Chondrocyte (in vitro differentiated cells): ENCODE results near the gene RCL1. TPM values are rescaled to one million over a fixed set of nuclear protein-coding genes. Genes with fewer than 3 reads are reported as not detected.

Source experiments
- DNase-seq: peaks from one replicate; pipeline ENCODE4 v3.0.0; 2021; ENCODE audit warnings: mixed read lengths, low spot score
- H3K27ac Mint-ChIP-seq: one replicate; pipeline ENCODE4 v1.8.0; 2021; ENCODE audit warnings: mild to moderate bottlenecking, moderate library complexity, mixed read lengths; ENCODE audit not compliant: unreplicated experiment
- H3K27me3 Mint-ChIP-seq: 2 replicates; pipeline ENCODE4 v1.8.0; 2021; ENCODE audit warnings: low read depth, mixed read lengths
- H3K36me3 Mint-ChIP-seq: 2 replicates; pipeline ENCODE4 v1.8.0; 2021; ENCODE audit warnings: low read depth, mixed read lengths
- H3K4me1 Mint-ChIP-seq: 2 replicates; pipeline ENCODE4 v1.8.0; 2021; ENCODE audit warnings: low read depth, mild to moderate bottlenecking, mixed read lengths
- H3K4me3 Mint-ChIP-seq: one replicate; pipeline ENCODE4 v1.8.0; 2021; ENCODE audit warnings: mild to moderate bottlenecking, moderate library complexity, mixed read lengths; ENCODE audit not compliant: unreplicated experiment
- H3K9me3 Mint-ChIP-seq: 2 replicates; pipeline ENCODE4 v1.8.0; 2021; ENCODE audit warnings: low read depth, mixed read lengths
- CTCF ChIP-seq: fragments of 200-600 bp; sonication (generic); IDR thresholded peaks from 2 replicates; pipeline ENCODE4 v1.5.0; 2021; ENCODE audit warnings: antibody characterized with exemption, mild to moderate bottlenecking, moderate library complexity
- total RNA-seq: library from RNA; stranded (reverse); gene quantifications from 3 replicates; pipeline ENCODE4 v1.2.1, GENCODE V29; 2021

RCL1 gene
- total RNA-seq, 1 donor from 2014 or later = 8.6 TPM

GRCh38 chr9:4797854-4798150 lies 5.1 kb downstream of the RCL1 start:
- TF ChIP-seq CTCF = no peak
- no peak overlapping the region for H3K27ac Mint-ChIP-seq
- peaks cover 19% of the 10 kb centered on the region for H3K4me1 Mint-ChIP-seq
- DNase-seq = no peak
- no peak overlapping the region for H3K4me3 Mint-ChIP-seq
- no peaks in the 10 kb centered on the region for H3K27me3 Mint-ChIP-seq
- no peaks in the 10 kb centered on the region for H3K36me3 Mint-ChIP-seq
- no peaks in the 10 kb centered on the region for H3K9me3 Mint-ChIP-seq

- H3K27me3 Mint-ChIP-seq = no peaks in the 10 kb centered on the region
- DNase-seq = no peak
- H3K4me1 Mint-ChIP-seq = peaks cover 19% of the 10 kb centered on the region
- no peaks in the 10 kb centered on the region for H3K36me3 Mint-ChIP-seq
- no peak overlapping the region for H3K27ac Mint-ChIP-seq
- no peak for TF ChIP-seq CTCF
- H3K9me3 Mint-ChIP-seq = no peaks in the 10 kb centered on the region
- H3K4me3 Mint-ChIP-seq = no peak overlapping the region
These were observed 5.7 kb downstream of the RCL1 start for GRCh38 chr9:4798281-4799032.

GRCh38 chr9:4799033-4799430 lies 6.3 kb downstream of the RCL1 start:
- no peak for DNase-seq
- TF ChIP-seq CTCF = no peak
- H3K27me3 Mint-ChIP-seq = no peaks in the 10 kb centered on the region
- H3K9me3 Mint-ChIP-seq = no peaks in the 10 kb centered on the region
- no peak overlapping the region for H3K4me3 Mint-ChIP-seq
- no peak overlapping the region for H3K27ac Mint-ChIP-seq
- H3K4me1 Mint-ChIP-seq = peaks cover 14% of the 10 kb centered on the region
- H3K36me3 Mint-ChIP-seq = no peaks in the 10 kb centered on the region

GRCh38 chr9:4799775-4800174 lies 7.0 kb downstream of the RCL1 start:
- H3K27me3 Mint-ChIP-seq = no peaks in the 10 kb centered on the region
- H3K4me1 Mint-ChIP-seq = peaks cover 6% of the 10 kb centered on the region
- H3K4me3 Mint-ChIP-seq = no peak overlapping the region

GRCh38 chr9:4801156-4801555 lies 8.4 kb downstream of the RCL1 start:
- TF ChIP-seq CTCF = no peak
- no peaks in the 10 kb centered on the region for H3K27me3 Mint-ChIP-seq
- no peak for DNase-seq
- peaks cover 8% of the 10 kb centered on the region for H3K9me3 Mint-ChIP-seq
- H3K4me1 Mint-ChIP-seq = peaks cover 6% of the 10 kb centered on the region
- H3K27ac Mint-ChIP-seq = no peak overlapping the region
- H3K4me3 Mint-ChIP-seq = no peak overlapping the region
- H3K36me3 Mint-ChIP-seq = peaks cover 3% of the 10 kb centered on the region

More at GRCh38 chr9:4799775-4800174, 7.0 kb downstream of the RCL1 start:
- TF ChIP-seq CTCF = no peak
- no peak for DNase-seq
- no peaks in the 10 kb centered on the region for H3K36me3 Mint-ChIP-seq
- no peaks in the 10 kb centered on the region for H3K9me3 Mint-ChIP-seq
- no peak overlapping the region for H3K27ac Mint-ChIP-seq
